Measurements from ENCODE around the gene CPNE8. TPM values are rescaled to one million over a fixed set of nuclear protein-coding genes. Genes with fewer than 3 reads are reported as not detected.

The CPNE8 gene
- total and polyA plus RNA-seq, 2 experiments from 2014 or later, result 5.9 to 14.5 TPM

GRCh38 chr12:38898001-38898684, 7.2 kb downstream of the CPNE8 start:
- H2AFZ ChIP-seq, result no peak overlapping the region
- no peak overlapping the region for H3K27ac ChIP-seq
- no peaks in the 10 kb centered on the region for H3K36me3 ChIP-seq (replicated peaks; ENCODE audit: insufficient read depth, low read depth)
- WGBS (ENCODE audit: low lambda C conversion rate, missing lambda C conversion rate), result 60% methylated on average over 2 of the region's 2 CpGs
- no peak overlapping the region for H3K4me3 ChIP-seq
- peaks cover 7% of the 10 kb centered on the region for H3K4me1 ChIP-seq (ENCODE audit: insufficient read depth)
- H3K79me2 ChIP-seq, result peaks cover 67% of the 10 kb centered on the region
- peak overlapping the region; percentile 36 for H3K4me2 ChIP-seq
- DNase-seq (ENCODE audit: low spot score), result no peak
- H3K9me3 ChIP-seq (ENCODE audit: low read depth), result no peaks in the 10 kb centered on the region
- TF ChIP-seq CTCF (IDR thresholded peaks at IDR 0.05; ENCODE audit: poor library complexity) (no peak), EZH2 (IDR thresholded peaks at IDR 0.05; ENCODE audit: borderline replicate concordance) (no peak), EZH2phosphoT487 (IDR thresholded peaks at IDR 0.05; ENCODE audit: low read depth, severe bottlenecking, unreplicated experiment) (no peak)
- H3K27me3 ChIP-seq, result no peaks in the 10 kb centered on the region
- H4K20me1 ChIP-seq (ENCODE audit: insufficient read depth, poor library complexity, severe bottlenecking), result no peaks in the 10 kb centered on the region
- H3K9me2 ChIP-seq (replicated peaks; ENCODE audit: insufficient read depth), result no peaks in the 10 kb centered on the region

- H3K79me2 ChIP-seq, result peaks cover 52% of the 10 kb centered on the region
- no peak overlapping the region for H3K27ac ChIP-seq
- no peaks in the 10 kb centered on the region for H4K20me1 ChIP-seq (ENCODE audit: insufficient read depth, poor library complexity, severe bottlenecking)
- H3K9me3 ChIP-seq (ENCODE audit: low read depth), result no peaks in the 10 kb centered on the region
- H3K4me1 ChIP-seq (ENCODE audit: insufficient read depth), result peaks cover 20% of the 10 kb centered on the region
- no peak for TF ChIP-seq CTCF (IDR thresholded peaks at IDR 0.05; ENCODE audit: poor library complexity)
- no peak for TF ChIP-seq EZH2 (IDR thresholded peaks at IDR 0.05; ENCODE audit: borderline replicate concordance)
- no peak for TF ChIP-seq EZH2phosphoT487 (IDR thresholded peaks at IDR 0.05; ENCODE audit: low read depth, severe bottlenecking, unreplicated experiment)
- no peak overlapping the region for H3K4me3 ChIP-seq
- H3K9me2 ChIP-seq (replicated peaks; ENCODE audit: insufficient read depth), result no peaks in the 10 kb centered on the region
- DNase-seq (ENCODE audit: low spot score), result no peak
- no peak overlapping the region for H2AFZ ChIP-seq
- H3K36me3 ChIP-seq (replicated peaks; ENCODE audit: insufficient read depth, low read depth), result no peaks in the 10 kb centered on the region
- no peaks in the 10 kb centered on the region for H3K27me3 ChIP-seq
- 97% methylated on average over 1 of the region's 1 CpG for WGBS (ENCODE audit: low lambda C conversion rate, missing lambda C conversion rate)
- no peak overlapping the region for H3K4me2 ChIP-seq
Observed at GRCh38 chr12:38895446-38895845, 9.9 kb downstream of the CPNE8 start.

GRCh38 chr12:38892976-38893375, 12.4 kb downstream of the CPNE8 start:
- Histone ChIP-seq H3K4me3 (no peak overlapping the region), H3K4me2 (peak overlapping the region; percentile 67), H3K79me2 (peaks cover 40% of the 10 kb centered on the region), H3K9me2 (replicated peaks; ENCODE audit: insufficient read depth) (no peaks in the 10 kb centered on the region), H3K27me3 (no peaks in the 10 kb centered on the region), H4K20me1 (ENCODE audit: insufficient read depth, poor library complexity, severe bottlenecking) (no peaks in the 10 kb centered on the region), H3K9me3 (ENCODE audit: low read depth) (no peaks in the 10 kb centered on the region), H3K4me1 (ENCODE audit: insufficient read depth) (peaks cover 16% of the 10 kb centered on the region), H3K36me3 (replicated peaks; ENCODE audit: insufficient read depth, low read depth) (no peaks in the 10 kb centered on the region), H3K27ac (peak overlapping the region; percentile 51), H2AFZ (no peak overlapping the region)
- TF ChIP-seq CTCF (IDR thresholded peaks at IDR 0.05; ENCODE audit: poor library complexity), result no peak
- TF ChIP-seq EZH2phosphoT487 (IDR thresholded peaks at IDR 0.05; ENCODE audit: low read depth, severe bottlenecking, unreplicated experiment), result no peak
- TF ChIP-seq EZH2 (IDR thresholded peaks at IDR 0.05; ENCODE audit: borderline replicate concordance), result no peak
- DNase-seq (ENCODE audit: low spot score), result no peak

Data from hepatocyte (in vitro differentiated cells).